ENCODE measurements around the gene HSPB6.

HSPB6 gene

GRCh38 chr19:35716801-35717664 lies 39.8 kb downstream of the HSPB6 start:
- DNase-seq (ENCODE audit: low read depth): peak; percentile 93

- no peak for DNase-seq (ENCODE audit: low read depth)
Measured at GRCh38 chr19:35715981-35716800, 40.6 kb downstream of the HSPB6 start.

- DNase-seq (ENCODE audit: low read depth): no peak
Measured at GRCh38 chr19:35715355-35715809, 41.4 kb downstream of the HSPB6 start.

- no peak for DNase-seq (ENCODE audit: low read depth)
Measured at GRCh38 chr19:35714601-35715354, 42.1 kb downstream of the HSPB6 start.

- no peak for DNase-seq (ENCODE audit: low read depth)
Measured at GRCh38 chr19:35713904-35714495, 42.8 kb downstream of the HSPB6 start.

GRCh38 chr19:35713506-35713850 lies 43.4 kb downstream of the HSPB6 start:
- DNase-seq (ENCODE audit: low read depth): no peak

GRCh38 chr19:35712567-35713505 lies 44.0 kb downstream of the HSPB6 start:
- no peak for DNase-seq (ENCODE audit: low read depth)

- DNase-seq (ENCODE audit: low read depth): no peak
Measured at GRCh38 chr19:35710784-35711723, 45.8 kb downstream of the HSPB6 start.

- no peak for DNase-seq (ENCODE audit: low read depth)
Measured at GRCh38 chr19:35708391-35708790, 48.4 kb downstream of the HSPB6 start.

Measured in stimulated activated CD8-positive, alpha-beta memory T cell treated with anti-CD3 and anti-CD28 coated beads, Interleukin-12 subunit alpha, Interleukin-12 subunit beta, amount 100 ng/mL, for 1 hour (primary cell).